OCI-LY3 (cell line): ENCODE data around the gene CCT3.

ENCODE experiments used
- H2AFZ ChIP-seq: fragments of 200-600, 300-600 bp; shearing (Covaris generic); 2 replicates; pipeline ENCODE4 v1.6.0; 2014; ENCODE audit warnings: antibody characterized with exemption, low read depth, low read length
- H3K27ac ChIP-seq: fragments of 200-600, 300-600 bp; sonication (generic); 2 replicates; pipeline ENCODE4 v1.5.1; 2014; ENCODE audit warnings: mild to moderate bottlenecking, low read length, moderate library complexity, mixed read lengths
- H3K27me3 ChIP-seq: fragments of 200-600, 300-600 bp; sonication (generic); 2 replicates; pipeline ENCODE4 v1.6.1; 2014; ENCODE audit warnings: low read depth, low read length, mixed read lengths
- H3K36me3 ChIP-seq: fragments of 200-600, 300-600 bp; sonication (generic); replicated peaks from 2 replicates; pipeline ENCODE3; 2014; ENCODE audit warnings: low read depth, low read length, mixed read lengths
- H3K4me1 ChIP-seq: fragments of 300-600, 200-600 bp; sonication (generic); 2 replicates; pipeline ENCODE4 v1.6.1; 2014; ENCODE audit warnings: low read length, mixed read lengths
- H3K4me2 ChIP-seq: fragments of 200-600, 300-600 bp; sonication (generic); 2 replicates; pipeline ENCODE4 v1.6.1; 2014; ENCODE audit warnings: low read length, mixed read lengths
- H3K4me3 ChIP-seq: fragments of 300-600, 200-600 bp; sonication (generic); 2 replicates; pipeline ENCODE4 v1.5.1; 2014; ENCODE audit warnings: antibody characterized with exemption, mild to moderate bottlenecking, low read length, moderate library complexity
- H3K79me2 ChIP-seq: fragments of 300-600, 200-600 bp; shearing (Covaris generic); 2 replicates; pipeline ENCODE4 v1.6.1; 2014; ENCODE audit warnings: mild to moderate bottlenecking, low read length, mixed read lengths
- H3K9ac ChIP-seq: fragments of 300-600, 200-600 bp; shearing (Covaris generic); 2 replicates; pipeline ENCODE4 v1.6.0; 2014; ENCODE audit warnings: mild to moderate bottlenecking, low read length, moderate library complexity
- H3K9me3 ChIP-seq: fragments of 200-600, 300-600 bp; shearing (Covaris generic); 2 replicates; pipeline ENCODE4 v1.6.1; 2014; ENCODE audit warnings: low read length, mixed read lengths; ENCODE audit not compliant: insufficient read depth
- H4K20me1 ChIP-seq: fragments of 200-600, 300-600 bp; sonication (generic); 2 replicates; pipeline ENCODE4 v1.6.1; 2016; ENCODE audit warnings: low read length, mixed read lengths; ENCODE audit not compliant: insufficient read depth
- EZH2phosphoT487 ChIP-seq: fragments of 200-600 bp; shearing (Covaris generic); IDR thresholded peaks from 2 replicates; pipeline ENCODE4 v1.6.1; 2018; ENCODE audit warnings: antibody characterized with exemption, mixed run types, low read depth
- TF ChIP-seq, protein P1 (sequence below): fragments of 200-600, 300-600 bp; sonication (generic); IDR thresholded peaks from 2 replicates; pipeline ENCODE4 v1.5.1; 2014; ENCODE audit warnings: antibody characterized with exemption, low read length, low read depth

CCT3 gene

DNA sequence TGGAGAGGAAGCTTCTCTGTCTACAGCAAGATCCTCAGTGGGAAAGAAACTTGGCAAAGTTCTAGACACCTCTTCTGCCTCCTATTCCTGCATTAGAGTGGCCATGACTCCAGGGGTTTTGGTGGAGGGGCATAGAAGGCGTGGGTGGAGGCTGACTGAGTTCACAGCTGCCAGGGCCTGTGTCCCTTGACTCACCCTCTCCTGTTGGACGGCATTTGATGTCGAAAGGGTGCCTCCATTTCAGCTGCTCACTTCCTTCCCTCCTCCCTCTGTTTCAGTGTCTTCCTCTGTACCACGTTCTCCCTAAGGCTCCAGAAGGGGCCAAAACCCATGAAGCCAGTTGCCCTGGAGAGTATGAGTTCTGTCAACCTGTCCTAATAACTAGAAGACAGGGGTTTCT, 53.3 kb downstream of the CCT3 start:
- Histone ChIP-seq H3K9ac (no peak overlapping the region), H3K36me3 (peaks cover 10% of the 10 kb centered on the region), H4K20me1 (peaks cover 5% of the 10 kb centered on the region), H3K79me2 (peaks cover 42% of the 10 kb centered on the region), H3K27me3 (no peaks in the 10 kb centered on the region), H3K9me3 (no peaks in the 10 kb centered on the region), H2AFZ (no peak overlapping the region), H3K27ac (no peak overlapping the region), H3K4me2 (no peak overlapping the region), H3K4me1 (peaks cover 19% of the 10 kb centered on the region), H3K4me3 (no peak overlapping the region)
- no peak for TF ChIP-seq EZH2phosphoT487
- TF ChIP-seq, protein P1, sequence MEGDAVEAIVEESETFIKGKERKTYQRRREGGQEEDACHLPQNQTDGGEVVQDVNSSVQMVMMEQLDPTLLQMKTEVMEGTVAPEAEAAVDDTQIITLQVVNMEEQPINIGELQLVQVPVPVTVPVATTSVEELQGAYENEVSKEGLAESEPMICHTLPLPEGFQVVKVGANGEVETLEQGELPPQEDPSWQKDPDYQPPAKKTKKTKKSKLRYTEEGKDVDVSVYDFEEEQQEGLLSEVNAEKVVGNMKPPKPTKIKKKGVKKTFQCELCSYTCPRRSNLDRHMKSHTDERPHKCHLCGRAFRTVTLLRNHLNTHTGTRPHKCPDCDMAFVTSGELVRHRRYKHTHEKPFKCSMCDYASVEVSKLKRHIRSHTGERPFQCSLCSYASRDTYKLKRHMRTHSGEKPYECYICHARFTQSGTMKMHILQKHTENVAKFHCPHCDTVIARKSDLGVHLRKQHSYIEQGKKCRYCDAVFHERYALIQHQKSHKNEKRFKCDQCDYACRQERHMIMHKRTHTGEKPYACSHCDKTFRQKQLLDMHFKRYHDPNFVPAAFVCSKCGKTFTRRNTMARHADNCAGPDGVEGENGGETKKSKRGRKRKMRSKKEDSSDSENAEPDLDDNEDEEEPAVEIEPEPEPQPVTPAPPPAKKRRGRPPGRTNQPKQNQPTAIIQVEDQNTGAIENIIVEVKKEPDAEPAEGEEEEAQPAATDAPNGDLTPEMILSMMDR, result no peak

DNA sequence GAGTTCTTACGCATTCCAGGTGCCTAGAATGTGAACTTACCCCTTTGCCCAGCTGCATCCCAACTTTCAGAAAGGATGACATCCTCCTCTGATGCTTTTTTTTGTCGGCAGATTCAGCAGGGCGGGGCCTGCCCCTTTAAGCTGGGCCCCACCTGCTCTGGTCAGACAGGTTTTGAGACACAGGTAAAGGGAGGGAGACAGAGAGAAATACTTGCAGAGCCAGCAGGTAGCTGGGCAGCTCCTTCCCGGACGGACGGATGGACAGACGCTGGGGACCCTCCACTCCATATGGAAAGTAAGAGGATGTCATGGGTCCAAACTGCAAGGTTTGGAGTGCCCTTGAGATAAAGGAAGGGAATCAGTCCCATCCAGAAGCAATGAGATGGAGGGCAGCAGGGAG, 54.0 kb downstream of the CCT3 start, which contains the start of gene TMEM79:
Gene TMEM79 (plus strand): TSS at position 214 of the 400 bp plus-strand sequence. CDS start 902 bp downstream, outside the sequence.
- Histone ChIP-seq H3K27ac (peak within 1 kb of the TSS; percentile 26), H3K9me3 (no peaks in the 10 kb centered on the region), H3K4me1 (peaks cover 19% of the 10 kb centered on the region), H3K4me2 (peak within 1 kb of the TSS; percentile 94), H3K36me3 (peaks cover 16% of the 10 kb centered on the region), H2AFZ (peak within 1 kb of the TSS; percentile 87), H4K20me1 (peaks cover 5% of the 10 kb centered on the region), H3K4me3 (peak within 1 kb of the TSS; percentile 88), H3K79me2 (peaks cover 48% of the 10 kb centered on the region), H3K9ac (peak within 1 kb of the TSS; percentile 94), H3K27me3 (no peaks in the 10 kb centered on the region)
- TF ChIP-seq, protein P1, result no peak
- no peak for TF ChIP-seq EZH2phosphoT487

DNA sequence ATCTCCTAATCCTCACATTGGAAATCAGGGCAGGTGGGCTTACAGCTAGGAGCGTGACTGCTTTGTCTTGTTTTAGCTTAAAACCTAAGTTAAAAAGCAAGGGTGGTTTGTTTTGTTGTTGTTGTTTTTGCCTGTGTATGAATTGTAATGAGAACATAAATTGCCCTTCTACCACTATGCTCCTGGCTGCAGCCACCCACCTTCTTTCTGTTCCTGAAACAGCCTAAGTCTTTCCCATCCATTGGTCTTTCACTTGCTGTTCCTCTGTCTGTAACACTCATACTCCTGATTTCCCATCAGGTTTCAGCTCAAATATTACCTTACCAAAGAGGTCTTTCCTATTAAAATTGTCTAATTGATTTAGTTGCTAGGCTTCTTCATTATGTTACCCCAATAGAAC, 54.6 kb downstream of the CCT3 start:
- H3K4me2 ChIP-seq, result peak overlapping the region; percentile 94
- no peaks in the 10 kb centered on the region for H3K9me3 ChIP-seq
- H3K27me3 ChIP-seq, result no peaks in the 10 kb centered on the region
- TF ChIP-seq, protein P1, result no peak
- no peak for TF ChIP-seq EZH2phosphoT487
- peaks cover 17% of the 10 kb centered on the region for H3K36me3 ChIP-seq
- no peak overlapping the region for H3K27ac ChIP-seq
- H3K79me2 ChIP-seq, result peaks cover 54% of the 10 kb centered on the region
- peaks cover 19% of the 10 kb centered on the region for H3K4me1 ChIP-seq
- peak overlapping the region; percentile 88 for H3K4me3 ChIP-seq
- peaks cover 5% of the 10 kb centered on the region for H4K20me1 ChIP-seq
- peak overlapping the region; percentile 94 for H3K9ac ChIP-seq
- peak overlapping the region; percentile 87; the same call in 1 of the 2 replicates for H2AFZ ChIP-seq

DNA sequence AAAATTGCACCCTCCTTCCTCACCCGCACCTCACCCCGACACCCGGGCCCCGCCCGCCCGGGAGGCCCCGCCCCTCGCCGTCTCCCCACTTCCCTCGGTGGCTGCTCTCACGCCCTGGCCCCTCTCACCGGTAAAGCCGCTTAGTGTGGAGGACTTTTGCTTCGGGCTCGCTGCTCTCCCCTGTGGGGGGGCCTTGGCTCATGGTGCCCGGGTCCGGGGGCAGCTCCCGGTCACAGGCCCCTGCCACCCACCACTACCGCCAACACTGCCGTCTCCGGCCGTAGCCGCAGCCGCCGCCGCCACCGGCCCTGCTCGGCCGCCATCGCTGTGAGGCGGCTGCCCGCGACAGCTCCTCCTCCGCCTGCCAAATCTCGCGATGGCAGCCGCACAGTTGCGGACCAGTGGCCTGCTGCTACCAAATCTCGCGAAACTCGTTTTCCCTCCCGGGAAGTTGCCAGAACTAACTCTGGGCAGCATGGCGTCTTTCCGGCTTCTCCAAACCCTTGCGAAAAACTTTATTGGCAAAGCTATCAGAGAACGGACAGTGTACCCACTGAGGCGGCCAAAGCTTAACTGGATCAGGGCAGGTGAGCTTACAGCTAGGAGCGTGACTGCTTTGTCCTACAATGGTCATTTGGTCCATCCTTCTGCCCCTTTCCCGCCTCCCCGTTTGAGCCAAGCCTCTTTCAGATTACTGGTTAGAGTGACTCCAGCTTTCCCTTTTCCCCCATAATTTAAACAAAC, 55.4 kb downstream of the CCT3 start, which contains the start of gene SMG5:
Gene SMG5 (minus strand): TSS at position 347 of the 744 bp plus-strand sequence. CDS start 145 bp downstream, at position 202.
- peaks cover 5% of the 10 kb centered on the region for H4K20me1 ChIP-seq
- peak within 1 kb of the TSS; percentile 88 for H3K4me3 ChIP-seq
- no peaks in the 10 kb centered on the region for H3K9me3 ChIP-seq
- no peaks in the 10 kb centered on the region for H3K27me3 ChIP-seq
- H2AFZ ChIP-seq, result peak within 1 kb of the TSS; percentile 87
- peak within 1 kb of the TSS; percentile 67 for H3K27ac ChIP-seq
- H3K4me2 ChIP-seq, result peak within 1 kb of the TSS; percentile 96
- peaks cover 24% of the 10 kb centered on the region for H3K36me3 ChIP-seq
- H3K79me2 ChIP-seq, result peaks cover 62% of the 10 kb centered on the region
- TF ChIP-seq, protein P1, result no peak
- no peak for TF ChIP-seq EZH2phosphoT487
- H3K9ac ChIP-seq, result peak within 1 kb of the TSS; percentile 94
- H3K4me1 ChIP-seq, result peaks cover 19% of the 10 kb centered on the region
